Parathyroid adenoma (tissue), 2 donors: ENCODE measurements around the gene NUAK1.

Experiments used
- H2AFZ ChIP-seq: fragments of 300-600 bp; sonication (generic); one replicate; pipeline ENCODE4 v1.7.0; 2017; ENCODE audit warnings: antibody characterized with exemption, mild to moderate bottlenecking
- H3K27ac ChIP-seq: fragments of 300-600 bp; sonication (generic); one replicate; pipeline ENCODE4 v1.7.0; 2017
- H3K27me3 ChIP-seq: fragments of 300-600 bp; sonication (generic); one replicate; pipeline ENCODE4 v1.7.0; 2017; ENCODE audit warnings: low read length; ENCODE audit not compliant: control insufficient read depth, insufficient read depth
- H3K36me3 ChIP-seq: fragments of 300-600 bp; sonication (generic); one replicate; pipeline ENCODE4 v1.7.0; 2017; ENCODE audit warnings: low read length; ENCODE audit not compliant: control insufficient read depth, insufficient read depth
- H3K4me1 ChIP-seq: fragments of 300-600 bp; sonication (generic); one replicate; pipeline ENCODE4 v1.7.0; 2017; ENCODE audit warnings: control low read depth
- H3K4me2 ChIP-seq: fragments of 300-600 bp; sonication (generic); one replicate; pipeline ENCODE4 v1.7.0; 2017; ENCODE audit warnings: low read length
- H3K4me3 ChIP-seq: fragments of 300-600 bp; sonication (generic); one replicate; pipeline ENCODE4 v1.7.0; 2017; ENCODE audit warnings: low read depth, low read length
- H3K79me2 ChIP-seq: fragments of 300-600 bp; sonication (generic); one replicate; pipeline ENCODE4 v1.7.0; 2017; ENCODE audit warnings: control low read depth
- H3K9ac ChIP-seq: fragments of 300-600 bp; sonication (generic); one replicate; pipeline ENCODE4 v1.7.0; 2017; ENCODE audit warnings: mild to moderate bottlenecking
- H3K9me3 ChIP-seq: fragments of 300-600 bp; sonication (generic); one replicate; pipeline ENCODE4 v1.7.0; 2017; ENCODE audit warnings: low read length; ENCODE audit not compliant: control insufficient read depth
- TF ChIP-seq, protein P1 (sequence below): fragments of 300-600 bp; sonication (generic); IDR thresholded peaks from one replicate; pipeline ENCODE4 v1.7.0; 2017; ENCODE audit warnings: antibody characterized with exemption, mild to moderate bottlenecking
- donor health status: primary hyperparathyroidism.

The NUAK1 gene

DNA sequence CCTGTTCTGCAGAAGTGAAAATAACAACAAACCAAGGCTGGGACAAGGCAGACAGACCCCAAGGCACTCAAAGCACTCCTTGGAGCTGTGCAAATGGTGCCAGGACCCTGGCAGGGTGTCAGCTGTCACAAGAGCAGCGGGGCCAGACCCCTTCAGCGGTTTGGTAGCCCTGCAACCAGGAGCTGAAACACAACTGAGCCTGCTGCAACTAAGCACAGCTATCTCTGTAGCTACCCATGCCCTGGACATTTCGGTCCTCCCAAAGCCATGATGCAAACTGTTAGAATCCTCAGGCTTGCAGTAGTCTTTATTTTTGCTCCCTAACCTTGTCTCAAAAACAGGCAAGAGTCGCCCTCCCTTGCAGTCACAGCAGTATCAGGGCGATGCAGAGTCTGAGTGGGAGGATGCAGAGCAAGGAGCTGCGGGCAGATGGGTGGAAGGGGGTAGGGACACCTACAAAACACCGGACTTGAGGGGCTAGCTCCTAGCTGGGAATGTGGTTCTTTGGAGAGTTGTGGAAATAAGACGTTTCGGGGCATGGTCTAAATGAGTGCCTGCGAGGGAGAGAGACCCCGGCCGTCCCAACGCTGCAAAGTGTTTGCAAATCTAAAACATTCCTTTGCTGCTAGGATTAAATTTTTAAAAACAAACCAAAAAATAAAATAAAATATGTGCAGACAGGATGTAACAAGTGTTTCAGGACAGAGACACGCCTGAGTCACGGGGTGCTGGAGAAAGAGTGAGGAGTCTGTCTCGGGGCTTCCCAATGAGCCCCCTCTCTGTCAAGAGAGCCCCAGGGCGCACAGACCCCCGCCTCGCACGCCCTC, 1.0 kb downstream of the NUAK1 start:
- Histone ChIP-seq H3K4me1 (peaks cover 41% of the 10 kb centered on the region), H2AFZ (peak overlapping the region; percentile 88), H3K79me2 (peaks cover 66% of the 10 kb centered on the region), H3K9me3 (no peaks in the 10 kb centered on the region), H3K4me3 (peak overlapping the region; percentile 88), H3K4me2 (peak overlapping the region; percentile 71), H3K9ac (peak overlapping the region; percentile 71), H3K27me3 (no peaks in the 10 kb centered on the region), H3K27ac (peak overlapping the region; percentile 99), H3K36me3 (no peaks in the 10 kb centered on the region)
- TF ChIP-seq, protein P1, sequence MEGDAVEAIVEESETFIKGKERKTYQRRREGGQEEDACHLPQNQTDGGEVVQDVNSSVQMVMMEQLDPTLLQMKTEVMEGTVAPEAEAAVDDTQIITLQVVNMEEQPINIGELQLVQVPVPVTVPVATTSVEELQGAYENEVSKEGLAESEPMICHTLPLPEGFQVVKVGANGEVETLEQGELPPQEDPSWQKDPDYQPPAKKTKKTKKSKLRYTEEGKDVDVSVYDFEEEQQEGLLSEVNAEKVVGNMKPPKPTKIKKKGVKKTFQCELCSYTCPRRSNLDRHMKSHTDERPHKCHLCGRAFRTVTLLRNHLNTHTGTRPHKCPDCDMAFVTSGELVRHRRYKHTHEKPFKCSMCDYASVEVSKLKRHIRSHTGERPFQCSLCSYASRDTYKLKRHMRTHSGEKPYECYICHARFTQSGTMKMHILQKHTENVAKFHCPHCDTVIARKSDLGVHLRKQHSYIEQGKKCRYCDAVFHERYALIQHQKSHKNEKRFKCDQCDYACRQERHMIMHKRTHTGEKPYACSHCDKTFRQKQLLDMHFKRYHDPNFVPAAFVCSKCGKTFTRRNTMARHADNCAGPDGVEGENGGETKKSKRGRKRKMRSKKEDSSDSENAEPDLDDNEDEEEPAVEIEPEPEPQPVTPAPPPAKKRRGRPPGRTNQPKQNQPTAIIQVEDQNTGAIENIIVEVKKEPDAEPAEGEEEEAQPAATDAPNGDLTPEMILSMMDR = no peak

DNA sequence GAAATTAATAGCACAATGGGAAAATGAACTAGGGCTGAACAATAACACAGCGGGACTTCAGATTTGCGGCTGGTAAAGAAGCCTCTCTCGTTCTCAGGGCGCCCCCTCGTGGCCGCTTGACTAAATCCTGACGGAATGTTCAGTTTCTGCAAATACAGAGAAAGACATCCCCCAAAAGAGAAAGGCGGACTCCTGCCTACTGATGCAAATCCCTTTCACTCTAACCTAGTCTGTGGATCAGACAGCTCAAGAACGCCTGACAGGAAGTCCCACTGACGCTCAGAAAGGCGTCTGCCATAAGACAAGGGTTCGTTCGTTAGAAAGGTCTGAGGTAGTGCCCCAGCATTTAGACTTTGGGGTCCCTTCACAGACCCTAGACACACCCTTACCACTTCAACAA, 2.5 kb downstream of the NUAK1 start:
- peak overlapping the region; percentile 99 for H3K27ac ChIP-seq
- no peak overlapping the region for H3K9ac ChIP-seq
- H3K79me2 ChIP-seq = peaks cover 69% of the 10 kb centered on the region
- H3K36me3 ChIP-seq = no peaks in the 10 kb centered on the region
- H3K9me3 ChIP-seq = no peaks in the 10 kb centered on the region
- peak overlapping the region; percentile 62 for H2AFZ ChIP-seq
- TF ChIP-seq, protein P1 = peak; percentile 91
- peak overlapping the region; percentile 71 for H3K4me2 ChIP-seq
- peak overlapping the region; percentile 88 for H3K4me3 ChIP-seq
- H3K27me3 ChIP-seq = no peaks in the 10 kb centered on the region
- H3K4me1 ChIP-seq = peaks cover 44% of the 10 kb centered on the region

DNA sequence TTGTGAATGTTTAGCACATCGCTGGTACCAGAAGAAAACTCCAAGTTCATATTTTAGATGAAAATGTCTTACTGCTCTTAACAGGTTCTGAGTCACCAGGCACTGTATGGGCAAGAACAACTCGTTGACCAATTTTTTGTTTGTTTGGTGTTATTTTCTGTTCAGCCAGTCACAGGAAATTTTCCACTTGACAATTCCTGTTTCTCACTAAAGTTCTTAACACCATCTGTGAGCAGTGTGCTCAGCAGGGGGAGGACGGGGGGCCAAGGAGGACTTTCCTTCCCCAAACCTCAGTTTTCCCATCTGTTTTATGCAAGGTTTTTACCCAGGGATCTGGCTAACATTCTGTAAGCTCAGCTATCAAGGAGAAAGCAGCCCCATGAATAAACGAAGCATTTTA, 3.0 kb downstream of the NUAK1 start:
- peak overlapping the region; percentile 88 for H3K4me3 ChIP-seq
- no peaks in the 10 kb centered on the region for H3K36me3 ChIP-seq
- peaks cover 69% of the 10 kb centered on the region for H3K79me2 ChIP-seq
- H3K4me1 ChIP-seq = peaks cover 39% of the 10 kb centered on the region
- H3K4me2 ChIP-seq = peak overlapping the region; percentile 71
- no peak overlapping the region for H3K9ac ChIP-seq
- H3K9me3 ChIP-seq = no peaks in the 10 kb centered on the region
- TF ChIP-seq, protein P1 = no peak
- H3K27ac ChIP-seq = peak overlapping the region; percentile 99
- no peaks in the 10 kb centered on the region for H3K27me3 ChIP-seq
- no peak overlapping the region for H2AFZ ChIP-seq

DNA sequence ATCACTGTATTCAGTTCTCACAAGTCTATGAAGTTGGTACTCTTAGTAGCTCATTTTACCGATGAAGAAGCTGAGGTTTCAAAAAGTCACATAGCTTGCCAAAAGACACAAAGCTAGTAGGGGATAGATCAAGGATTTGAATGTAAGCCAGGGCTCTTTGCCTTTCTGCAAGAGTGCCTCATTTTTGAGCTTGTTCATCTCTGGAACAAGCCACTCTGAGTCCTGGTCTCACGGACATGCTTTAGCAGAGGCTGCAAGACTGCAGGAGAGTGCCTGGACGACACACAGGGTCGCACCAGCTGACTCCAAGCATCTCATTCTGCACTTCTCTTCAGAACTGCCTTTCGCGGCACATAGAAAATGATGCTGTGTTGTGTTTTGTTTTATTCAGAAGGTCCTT, 3.7 kb downstream of the NUAK1 start:
- H3K27me3 ChIP-seq = no peaks in the 10 kb centered on the region
- peak overlapping the region; percentile 71 for H3K4me2 ChIP-seq
- no peak overlapping the region for H2AFZ ChIP-seq
- H3K27ac ChIP-seq = no peak overlapping the region
- no peaks in the 10 kb centered on the region for H3K9me3 ChIP-seq
- H3K79me2 ChIP-seq = peaks cover 71% of the 10 kb centered on the region
- H3K9ac ChIP-seq = no peak overlapping the region
- TF ChIP-seq, protein P1 = no peak
- peaks cover 36% of the 10 kb centered on the region for H3K4me1 ChIP-seq
- H3K36me3 ChIP-seq = no peaks in the 10 kb centered on the region
- H3K4me3 ChIP-seq = peak overlapping the region; percentile 88
